Ovary (tissue), 9 donors: ENCODE measurements around the gene MCRIP1. TPM values are rescaled to one million over a fixed set of nuclear protein-coding genes. Genes with fewer than 3 reads are reported as not detected.
A peak's percentile ranks its signal among the peaks of the same experiment; 100 is the strongest.
"Not testable (repeated sequence)": the region's sequence is repeated elsewhere in the genome, so short reads cannot be mapped to it uniquely, and the experiment has no call there.

Experiments
- DNase-seq, 5 donors: peaks; one replicate each; pipeline ENCODE4 v3.0.0-alpha.2; 2019 to 2020
- H3K27ac ChIP-seq, 2 donors: fragments of 200-600 bp; one replicate each; pipeline versions ENCODE4 v1.5.1 to v1.8.0; 2019 to 2022
- H3K27me3 ChIP-seq: fragments of 200-600 bp; one replicate; pipeline ENCODE4 v1.8.0; 2022
- H3K36me3 ChIP-seq: fragments of 200-600 bp; sonication (generic); one replicate; pipeline ENCODE4 v1.5.1; 2019
- H3K4me1 ChIP-seq: one replicate; pipeline ENCODE4 v1.8.1; 2013; ENCODE audit warnings: mild to moderate bottlenecking, moderate library complexity; ENCODE audit not compliant: insufficient read depth
- H3K4me3 ChIP-seq: fragments of 200-600 bp; sonication (generic); one replicate; pipeline ENCODE4 v1.5.1; 2017
- H3K9me3 ChIP-seq, 2 donors: fragments of 200-600 bp in 1 of 2; sonication (generic) in 1 of 2; one replicate each; pipeline versions ENCODE4 v1.5.1 to v1.8.1; 2013 to 2019; ENCODE audit warnings: mild to moderate bottlenecking in 1 of 2, moderate library complexity in 1 of 2
- EP300 ChIP-seq: sonication (generic); formaldehyde crosslinking; IDR thresholded peaks from one replicate; pipeline ENCODE4 v1.6.1; 2017; ENCODE audit warnings: antibody characterized with exemption
- POLR2A ChIP-seq: fragments of 450-650 bp; IDR thresholded peaks from one replicate; pipeline ENCODE4 v1.6.1; 2017; ENCODE audit warnings: antibody characterized with exemption, mild to moderate bottlenecking, moderate library complexity
- whole genome bisulfite sequencing, 3 donors: extraction: QIAGEN DNeasy Blood & Tissue Kit in 1 of 3; methylation state at CpG; one replicate each; pipeline versions ENCODE4 v1.1.5 to v1.1.7; 2013 to 2017; 5-methylcytosine and 5-hydroxymethylcytosine counted together
- intact Hi-C, 4 donors: fragments of 100-400 bp; cut with DNase I; formaldehyde crosslinking; loops; one replicate each; pipeline versions ENCODE4 v1.11.0 to v1.15.1; 2022 to 2023
- polyA plus RNA-seq, 2 donors: library from polyadenylated mRNA; stranded (reverse); fragments of 200-250 nt in 1 of 2; fragments of 350-450 nt in 1 of 2; fragmentation: Illumina TruSeq in 1 of 2; extraction: RNeasy Lipid Tissue Mini Kit (QIAGEN cat#74804) in 1 of 2; gene quantifications; one replicate each; pipeline ENCODE4 v1.2.3, GENCODE V29; 2013 to 2014
- total RNA-seq, 7 donors: library from RNA; depleted of rRNA in 2 of 7; stranded (reverse); fragments of >200 nt in 2 of 7; fragmentation: NEBNext Ultra II Directional in 3 of 7; extraction: Animal tissue kit (Norgen Biotek cat#: 25700) in 3 of 7; gene quantifications; one replicate each; pipeline versions ENCODE4 v1.1.0 to v1.2.4, GENCODE V29; 2016 to 2023
- TF ChIP-seq, protein P1 (sequence below), 3 donors: fragments of 450-650 bp in 2 of 3; fragments of 200-600 bp in 1 of 3; IDR thresholded peaks; one replicate each; pipeline versions ENCODE4 v1.5.1 to v1.8.0; 2016 to 2022; ENCODE audit warnings: antibody characterized with exemption in 3 of 3, mild to moderate bottlenecking in 1 of 3
- donor health status: DM: no; HTN: no; CAD: no; lungs with moderate emphysema.
- donor health status: DM: no; HTN: no; CAD: no.
- donor health status: Bipolar disorder and iron deficiency.
- donor health status: DM: yes; HTN: yes; CAD: no.
- donor health status: DM: no; HTN: no; CAD: no.
- donor health status: DM: yes; HTN: yes; CAD: no.

Gene MCRIP1
- total and polyA plus RNA-seq, 9 donors = 0.30 to 135 (median 97.0) TPM

GRCh38 chr17:81842725-81843504 lies 9.8 kb upstream of the MCRIP1 start:
- Histone ChIP-seq H3K27me3 (no peaks in the 10 kb centered on the region), H3K4me1 (peaks cover 12% of the 10 kb centered on the region), H3K9me3 (no peaks in the 10 kb centered on the region), H3K27ac (no peak overlapping the region), H3K36me3 (no peaks in the 10 kb centered on the region), H3K4me3 (no peak overlapping the region)
- 56 to 62% (median 56%) methylated on average over 21 of the region's 21 CpGs for WGBS, 3 donors
- DNase-seq = peak in 3 of 5 donors; percentile 65 to 73 (median 68)
- TF ChIP-seq POLR2A = no peak
- TF ChIP-seq, protein P1, sequence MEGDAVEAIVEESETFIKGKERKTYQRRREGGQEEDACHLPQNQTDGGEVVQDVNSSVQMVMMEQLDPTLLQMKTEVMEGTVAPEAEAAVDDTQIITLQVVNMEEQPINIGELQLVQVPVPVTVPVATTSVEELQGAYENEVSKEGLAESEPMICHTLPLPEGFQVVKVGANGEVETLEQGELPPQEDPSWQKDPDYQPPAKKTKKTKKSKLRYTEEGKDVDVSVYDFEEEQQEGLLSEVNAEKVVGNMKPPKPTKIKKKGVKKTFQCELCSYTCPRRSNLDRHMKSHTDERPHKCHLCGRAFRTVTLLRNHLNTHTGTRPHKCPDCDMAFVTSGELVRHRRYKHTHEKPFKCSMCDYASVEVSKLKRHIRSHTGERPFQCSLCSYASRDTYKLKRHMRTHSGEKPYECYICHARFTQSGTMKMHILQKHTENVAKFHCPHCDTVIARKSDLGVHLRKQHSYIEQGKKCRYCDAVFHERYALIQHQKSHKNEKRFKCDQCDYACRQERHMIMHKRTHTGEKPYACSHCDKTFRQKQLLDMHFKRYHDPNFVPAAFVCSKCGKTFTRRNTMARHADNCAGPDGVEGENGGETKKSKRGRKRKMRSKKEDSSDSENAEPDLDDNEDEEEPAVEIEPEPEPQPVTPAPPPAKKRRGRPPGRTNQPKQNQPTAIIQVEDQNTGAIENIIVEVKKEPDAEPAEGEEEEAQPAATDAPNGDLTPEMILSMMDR (IDR thresholded peaks at IDR 0.05) = no peak
- TF ChIP-seq EP300 = no peak
- intact Hi-C loops = no loop called here

- whole genome bisulfite sequencing, 3 donors = 87 to 95% (median 92%) methylated on average over 11 of the region's 11 CpGs
- TF ChIP-seq POLR2A = no peak
- TF ChIP-seq, protein P1 (IDR thresholded peaks at IDR 0.05) = no peak
- TF ChIP-seq EP300 = no peak
- Histone ChIP-seq H3K4me1 (peaks cover 12% of the 10 kb centered on the region), H3K4me3 (no peak overlapping the region), H3K27ac (no peak overlapping the region), H3K27me3 (no peaks in the 10 kb centered on the region), H3K36me3 (no peaks in the 10 kb centered on the region), H3K9me3 (no peaks in the 10 kb centered on the region)
- intact Hi-C loops = no loop called here
- DNase-seq = no peak
Measured at GRCh38 chr17:81842378-81842724, 9.3 kb upstream of the MCRIP1 start.

GRCh38 chr17:81841866-81842265 lies 8.8 kb upstream of the MCRIP1 start:
- intact Hi-C loops = no loop called here

GRCh38 chr17:81840826-81841778 lies 8.0 kb upstream of the MCRIP1 start:
- WGBS, 3 donors = 30 to 59% (median 36%) methylated on average over 37 to 40 of the region's 40 CpGs
- Histone ChIP-seq H3K4me3 (no peak overlapping the region), H3K36me3 (no peaks in the 10 kb centered on the region), H3K27ac (peak overlapping the region in 1 of 2 donors; percentile 2), H3K9me3 (no peaks in the 10 kb centered on the region), H3K4me1 (peaks cover 12% of the 10 kb centered on the region), H3K27me3 (no peaks in the 10 kb centered on the region)
- peak in 1 of 5 donors; percentile 57 for DNase-seq
- TF ChIP-seq EP300 (no peak), POLR2A (no peak)
- TF ChIP-seq, protein P1 (IDR thresholded peaks at IDR 0.05) = no peak
- intact Hi-C loops = no loop called here

More at GRCh38 chr17:81841866-81842265, 8.8 kb upstream of the MCRIP1 start:
- Histone ChIP-seq H3K27me3 (no peaks in the 10 kb centered on the region), H3K4me1 (peaks cover 12% of the 10 kb centered on the region), H3K27ac (peak overlapping the region in 1 of 2 donors; percentile 2), H3K4me3 (no peak overlapping the region), H3K36me3 (no peaks in the 10 kb centered on the region), H3K9me3 (no peaks in the 10 kb centered on the region)
- TF ChIP-seq POLR2A (no peak), EP300 (no peak)
- TF ChIP-seq, protein P1 (IDR thresholded peaks at IDR 0.05) = no peak
- 86 to 93% (median 86%) methylated on average over 15 of the region's 15 CpGs for WGBS, 3 donors
- no peak for DNase-seq

GRCh38 chr17:81840059-81840458 lies 7.0 kb upstream of the MCRIP1 start:
- peaks cover 12% of the 10 kb centered on the region for H3K4me1 ChIP-seq
- H3K27ac ChIP-seq, DNase-seq, H3K9me3 ChIP-seq, H3K27me3 ChIP-seq, intact Hi-C loops, H3K4me3 ChIP-seq, H3K36me3 ChIP-seq: not testable (repeated sequence)
- 92 to 97% (median 92%) methylated on average over 5 of the region's 5 CpGs for whole genome bisulfite sequencing, 3 donors
